ENCODE data around the gene SH3GL3.

Gene SH3GL3

DNA sequence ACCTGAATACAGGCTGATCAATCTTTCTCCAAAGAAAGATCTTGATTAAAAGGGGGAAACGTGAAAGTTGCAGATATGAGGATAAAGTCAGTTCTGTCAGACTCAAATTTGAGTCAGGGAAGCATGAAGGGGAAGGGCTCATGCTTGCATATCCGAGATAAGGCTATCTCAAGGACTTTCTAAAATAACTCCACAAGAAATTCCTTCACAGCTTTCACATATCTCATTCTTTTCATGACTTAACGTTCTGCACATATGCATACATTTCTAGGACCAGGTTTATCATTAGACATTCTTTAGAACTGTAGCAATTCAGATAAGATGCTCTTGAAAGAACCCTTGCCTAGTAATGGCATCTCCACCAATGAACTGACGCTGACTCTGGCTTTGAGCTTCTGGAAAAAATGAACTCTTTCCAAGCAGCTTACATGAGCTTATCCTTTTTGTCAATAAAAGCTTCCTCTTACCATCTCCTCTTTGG, 15.9 kb downstream of the SH3GL3 start:
- no peak for DNase-seq (ENCODE audit: low read depth)

DNA sequence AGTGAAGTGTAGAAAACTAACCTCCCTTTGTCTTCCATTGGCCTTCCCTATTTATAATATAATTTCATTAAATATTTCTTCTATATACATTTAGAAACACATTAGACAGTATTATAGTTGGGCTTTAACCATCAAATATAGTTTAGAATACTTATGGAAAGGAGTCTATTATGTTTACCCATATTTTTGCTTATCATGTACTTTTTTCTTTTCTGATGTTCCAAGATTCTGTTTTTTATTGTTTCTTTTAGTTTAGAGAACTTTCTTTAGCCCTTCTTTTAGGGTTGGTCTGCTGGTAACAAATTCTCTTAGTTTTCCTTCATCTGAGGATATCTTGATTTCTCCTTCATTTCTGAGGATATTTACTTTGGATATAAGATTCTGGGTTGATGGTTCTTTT, 23.7 kb downstream of the SH3GL3 start:
- DNase-seq (ENCODE audit: low read depth), result no peak

- no peak for DNase-seq (ENCODE audit: low read depth)
These were observed 24.2 kb downstream of the SH3GL3 start for GRCh38 chr15:83471307-83471866.

DNA sequence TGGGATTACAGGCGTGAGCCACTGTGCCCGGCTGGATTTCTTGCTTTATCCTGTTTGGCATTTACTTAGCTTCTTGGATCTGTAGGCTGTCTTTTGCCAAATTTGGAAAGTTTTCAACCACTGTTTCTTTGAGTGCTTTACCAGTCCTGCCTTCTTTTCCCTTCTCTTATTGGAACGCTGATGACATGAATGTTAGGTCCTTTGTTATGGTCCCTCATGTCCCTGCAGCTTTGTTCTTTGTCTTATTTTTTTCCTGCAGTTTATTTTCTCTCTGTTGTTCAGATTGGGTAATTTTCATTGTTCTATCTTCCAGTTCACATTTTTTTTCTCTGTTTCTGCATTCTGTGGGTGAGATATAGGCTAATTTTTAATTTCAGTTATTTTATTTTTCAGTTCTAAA, 25.0 kb downstream of the SH3GL3 start:
- DNase-seq (ENCODE audit: low read depth), result no peak

GRCh38 chr15:83472797-83473196, 25.7 kb downstream of the SH3GL3 start:
- DNase-seq (ENCODE audit: low read depth), result no peak

DNA sequence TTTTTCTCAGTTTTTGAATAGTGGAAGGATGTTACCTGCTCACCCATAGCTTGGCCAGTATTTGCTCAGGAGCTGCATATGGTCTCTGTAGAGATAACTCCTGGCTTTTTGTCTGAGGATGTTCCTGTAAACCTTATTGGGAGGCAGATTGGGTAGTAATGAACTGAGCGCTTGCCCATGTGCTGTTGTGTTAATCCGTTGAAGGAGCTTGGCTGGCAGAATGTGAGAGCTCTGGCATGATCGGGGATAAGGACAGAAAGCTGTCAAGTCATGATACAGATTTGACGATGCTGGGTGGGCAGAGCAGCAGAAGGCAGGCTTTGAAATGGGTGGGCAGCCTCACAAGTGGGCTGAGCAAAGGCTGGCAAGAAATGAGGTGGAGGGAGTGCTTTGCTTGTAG, 27.4 kb downstream of the SH3GL3 start:
- DNase-seq (ENCODE audit: low read depth), result no peak

- peak; percentile 7 for DNase-seq (ENCODE audit: low read depth)
These were observed 28.4 kb downstream of the SH3GL3 start for GRCh38 chr15:83475551-83475950.

DNA sequence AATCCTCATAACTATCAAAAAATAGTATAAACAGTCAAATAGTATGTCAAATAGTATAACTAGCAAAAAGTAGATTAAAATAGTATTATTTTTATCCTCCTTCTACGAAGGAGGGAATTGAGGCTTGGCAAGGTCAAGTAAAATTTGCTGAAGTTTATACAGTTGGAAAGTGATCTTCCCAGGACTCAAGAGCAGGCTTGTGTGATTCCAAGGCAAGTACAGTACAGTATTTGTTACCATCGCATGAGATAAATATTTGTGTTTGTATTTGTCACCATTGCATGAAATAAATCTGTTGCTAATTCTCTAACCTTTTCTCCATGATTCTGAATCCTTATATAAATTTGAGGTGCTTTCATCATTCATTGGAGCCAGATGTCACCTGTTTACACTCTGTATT, 28.9 kb downstream of the SH3GL3 start:
- DNase-seq (ENCODE audit: low read depth), result no peak

DNA sequence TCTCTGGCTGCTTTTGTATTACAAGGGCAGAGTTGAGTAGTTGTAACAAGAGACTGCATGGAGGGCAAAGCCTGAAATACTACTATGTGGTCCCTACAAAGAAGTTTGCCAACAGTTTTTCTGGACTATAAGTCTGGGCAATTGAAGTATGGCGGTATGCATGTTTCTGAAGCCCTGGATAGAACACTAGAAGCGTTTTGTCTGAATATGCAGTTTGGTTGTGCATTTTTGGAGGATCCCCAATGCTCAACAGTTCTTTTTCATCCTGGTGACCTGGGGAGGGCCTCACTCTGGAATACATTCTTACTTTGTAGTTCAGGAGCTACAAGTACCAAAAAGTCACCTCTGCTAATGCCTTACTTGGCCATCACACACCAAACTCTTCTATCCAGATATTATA, 29.6 kb downstream of the SH3GL3 start:
- no peak for DNase-seq (ENCODE audit: low read depth)

DNA sequence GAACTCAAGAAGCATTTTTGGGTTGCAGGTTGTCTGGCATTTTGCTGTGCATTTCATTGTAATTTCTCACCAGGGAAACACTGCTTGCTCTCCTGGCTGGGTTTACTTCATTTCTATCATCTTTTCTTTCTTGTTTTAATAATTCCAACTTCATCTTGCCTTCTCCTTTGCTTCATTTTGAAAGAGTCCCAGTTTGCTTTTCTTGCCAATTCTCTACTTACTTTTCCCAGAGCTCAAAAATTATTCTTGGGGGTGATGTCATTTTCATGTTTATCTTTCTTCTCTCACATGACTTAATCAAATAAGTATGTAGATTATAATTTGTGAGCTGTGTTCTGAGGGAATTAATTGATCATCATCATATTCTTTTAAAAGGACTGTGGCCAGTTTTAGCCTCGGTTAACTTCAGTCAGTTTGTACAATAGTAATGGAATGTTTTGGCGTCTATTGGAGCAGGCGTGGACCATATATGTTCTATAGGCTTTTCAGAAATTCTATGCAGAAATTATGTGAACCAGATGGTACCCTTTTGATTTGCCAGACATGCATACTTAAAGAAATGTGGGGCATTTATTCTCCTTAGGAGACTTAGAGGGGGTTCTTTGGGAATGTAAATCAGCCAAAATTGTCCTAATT, 30.1 kb downstream of the SH3GL3 start:
- DNase-seq (ENCODE audit: low read depth), result no peak

DNA sequence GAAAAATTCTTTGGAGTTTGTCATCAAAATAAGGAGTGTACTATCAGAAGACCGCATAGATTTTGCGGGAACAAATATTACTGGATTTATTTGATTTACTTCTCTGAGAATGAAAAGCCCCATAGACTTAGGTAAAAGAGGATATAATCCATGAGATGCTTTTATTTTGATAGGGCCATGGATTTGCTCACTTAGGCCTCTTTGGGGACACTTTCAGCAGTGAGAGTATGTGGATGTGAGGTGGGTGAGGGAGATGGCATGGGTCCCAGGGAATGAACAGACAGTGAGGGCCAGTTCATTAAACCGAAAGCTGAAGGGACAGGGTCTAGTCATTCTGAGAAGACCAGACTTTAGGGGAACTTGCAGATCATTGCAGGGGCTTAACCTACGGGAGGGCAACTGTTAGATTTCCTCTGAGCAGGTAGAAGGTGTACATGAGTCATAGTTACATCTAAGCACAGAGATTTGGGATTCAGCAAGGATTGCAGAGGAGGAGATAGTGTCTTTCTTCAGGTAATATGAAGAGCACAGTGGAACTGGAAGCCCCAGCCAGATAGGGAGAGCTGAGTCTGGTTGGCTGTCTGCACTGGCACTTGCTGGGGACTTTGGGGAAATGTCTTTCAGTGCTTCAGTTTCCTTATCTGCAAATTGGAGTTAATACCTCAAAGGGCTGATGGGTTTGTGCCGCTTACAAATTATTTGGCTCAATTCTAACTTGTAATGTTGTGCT, 30.8 kb downstream of the SH3GL3 start:
- no peak for DNase-seq (ENCODE audit: low read depth)

DNA sequence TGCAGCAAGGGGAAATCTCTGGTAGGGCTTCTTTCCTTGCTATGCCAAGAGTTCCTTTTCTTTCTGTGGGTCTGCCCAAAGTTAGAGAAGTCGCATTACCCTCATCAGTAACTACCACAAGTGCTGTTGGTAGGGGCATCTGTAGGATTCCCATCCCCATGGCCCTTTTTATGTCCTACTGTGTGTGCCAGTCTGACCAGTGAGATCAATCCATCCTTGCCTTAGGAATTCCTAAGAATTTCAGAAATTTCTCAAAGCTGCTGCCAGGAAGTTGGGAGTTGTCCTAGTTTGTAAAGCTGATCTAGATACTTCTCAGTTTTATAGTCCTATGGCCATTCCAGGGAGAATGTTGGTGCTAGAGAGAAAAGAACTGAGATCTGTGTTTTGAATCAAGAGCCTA, 36.5 kb downstream of the SH3GL3 start:
- DNase-seq (ENCODE audit: low read depth), result no peak

- DNase-seq (ENCODE audit: low read depth), result no peak
These were observed 37.5 kb downstream of the SH3GL3 start for GRCh38 chr15:83484636-83485035.

DNA sequence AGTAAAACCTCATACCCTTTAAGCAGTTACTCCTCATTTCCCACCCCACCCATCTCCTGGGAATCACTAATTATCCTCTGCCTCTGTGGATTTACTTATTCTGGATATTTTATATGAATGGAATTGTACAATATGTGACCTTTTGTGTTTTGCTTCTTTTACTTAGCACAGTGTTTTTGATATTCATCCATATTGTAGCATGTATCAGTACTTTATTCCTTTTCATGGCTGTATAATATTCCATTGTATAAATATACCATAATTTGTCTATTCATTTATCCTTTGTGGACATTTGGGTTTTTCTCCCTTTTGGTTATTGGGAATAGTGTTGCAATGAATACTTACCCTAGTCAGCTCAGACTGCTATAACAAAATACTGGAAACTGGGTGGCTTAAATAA, 39.2 kb downstream of the SH3GL3 start:
- DNase-seq (ENCODE audit: low read depth), result no peak

DNA sequence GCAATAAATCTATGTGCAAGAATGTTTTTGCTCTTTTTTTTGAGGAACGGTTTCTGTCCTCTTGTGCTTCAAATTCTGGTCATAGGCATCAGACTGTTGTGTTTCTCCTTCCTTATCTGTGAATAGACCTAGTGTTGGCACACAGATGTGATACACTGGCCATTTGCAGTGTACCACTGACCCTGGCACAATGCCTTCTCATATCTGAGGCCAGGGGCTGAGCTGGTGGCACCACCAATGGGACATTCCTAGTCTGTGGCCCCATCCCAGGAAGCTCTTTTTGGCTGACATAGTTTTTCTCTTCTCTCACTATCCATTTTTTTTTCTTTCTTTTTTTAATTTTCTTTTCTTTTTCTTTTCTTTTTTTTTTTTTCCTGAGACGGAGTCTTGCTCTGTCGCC, 40.4 kb downstream of the SH3GL3 start:
- no peak for DNase-seq (ENCODE audit: low read depth)

GRCh38 chr15:83489690-83490089, 42.5 kb downstream of the SH3GL3 start:
- no peak for DNase-seq (ENCODE audit: low read depth)

GRCh38 chr15:83491486-83491885, 44.3 kb downstream of the SH3GL3 start:
- no peak for DNase-seq (ENCODE audit: low read depth)

DNA sequence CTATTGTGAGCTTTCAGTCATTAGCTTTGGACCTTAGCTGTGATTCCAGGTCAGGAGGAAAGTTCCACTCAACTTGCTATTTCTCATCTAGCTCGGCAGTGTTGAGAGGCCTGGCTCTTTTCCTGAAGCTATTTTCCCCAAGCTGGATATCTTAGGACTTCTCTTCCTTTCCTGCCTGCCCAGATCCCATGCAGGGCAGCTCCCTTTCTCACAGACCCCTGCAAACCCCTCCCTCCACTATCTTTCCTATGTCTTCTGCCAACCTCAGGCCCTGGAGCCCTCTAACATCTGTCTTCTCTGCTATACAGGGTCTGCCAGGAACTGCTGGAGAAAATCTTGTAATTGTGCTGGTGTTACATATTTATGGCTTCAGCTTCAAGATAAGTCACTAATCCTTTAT, 49.6 kb downstream of the SH3GL3 start:
- no peak for DNase-seq (ENCODE audit: low read depth)

- DNase-seq (ENCODE audit: low read depth), result no peak
These were observed 51.2 kb downstream of the SH3GL3 start for GRCh38 chr15:83498374-83498773.

DNA sequence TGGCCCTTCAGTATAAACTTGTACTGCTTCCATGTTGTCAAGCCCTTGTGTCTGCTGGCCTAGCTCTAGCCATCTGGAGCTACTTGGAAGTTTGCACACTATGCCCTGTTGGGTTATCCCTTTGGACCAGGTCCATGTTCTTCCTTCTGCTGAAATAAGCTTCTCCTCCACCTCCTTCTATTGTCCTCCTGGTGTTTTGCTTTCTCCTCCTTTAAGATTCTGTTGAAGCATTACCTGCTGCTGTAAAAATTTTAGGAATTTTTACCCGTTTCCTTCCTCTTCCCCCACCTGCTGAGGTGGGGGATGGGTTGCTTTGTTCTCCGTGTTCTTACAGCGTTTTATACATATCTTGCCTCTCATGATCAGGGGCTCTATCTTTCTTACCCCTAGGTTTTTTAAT, 51.7 kb downstream of the SH3GL3 start:
- DNase-seq (ENCODE audit: low read depth), result no peak

DNA sequence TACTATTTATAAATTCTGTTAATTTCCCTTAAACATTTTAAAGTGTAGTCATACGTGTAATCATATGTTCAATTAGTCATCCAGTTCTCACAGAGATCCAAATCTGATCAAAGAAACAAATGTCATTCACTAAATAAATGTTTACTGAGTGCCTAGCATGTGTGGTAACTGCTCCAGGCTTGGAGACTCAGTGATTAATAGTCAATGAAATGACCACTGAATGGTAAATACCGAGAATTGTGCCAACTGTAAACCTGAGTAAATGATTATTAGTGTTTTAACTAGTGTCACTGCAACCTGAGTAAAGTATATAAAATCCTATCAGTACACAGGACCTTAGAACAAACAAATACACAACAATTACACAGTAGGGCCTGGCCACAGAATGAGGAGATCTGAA, 52.3 kb downstream of the SH3GL3 start:
- no peak for DNase-seq (ENCODE audit: low read depth)

GRCh38 chr15:83503595-83504364, 56.6 kb downstream of the SH3GL3 start:
- DNase-seq (ENCODE audit: low read depth), result no peak

DNA sequence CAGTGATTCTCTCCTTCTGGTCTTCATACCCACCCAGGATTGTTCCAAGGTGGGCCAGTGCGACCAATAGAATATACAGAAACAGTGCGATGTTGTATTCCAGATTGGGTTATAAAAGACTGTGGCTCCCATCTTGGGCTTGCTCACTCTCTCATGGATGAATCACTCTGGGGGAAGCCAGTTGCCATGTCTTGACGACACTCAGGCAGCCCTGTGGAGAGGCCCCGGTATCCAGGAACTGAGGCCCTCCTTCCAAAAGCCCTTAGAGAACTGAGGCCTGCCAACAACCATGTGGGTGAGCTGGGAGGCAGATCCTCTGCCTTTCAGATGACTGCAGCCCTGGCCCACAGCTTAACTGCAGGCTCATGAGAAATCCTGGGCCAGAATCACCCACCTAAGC, 57.2 kb downstream of the SH3GL3 start:
- peak; percentile 7 for DNase-seq (ENCODE audit: low read depth)
